GM18526 (cell line): ENCODE measurements around the gene IRF1.

Experiments used
- POLR2A ChIP-seq: IDR thresholded peaks from 3 replicates; pipeline ENCODE4 v1.6.1; 2011; ENCODE audit not compliant: insufficient read length; ENCODE audit errors: extremely low read depth

The IRF1 gene

GRCh38 chr5:132491368-132492364 lies 1.1 kb upstream of the IRF1 start:
- TF ChIP-seq POLR2A = no peak

- no peak for TF ChIP-seq POLR2A
Measured at GRCh38 chr5:132489871-132490483, 596 bp downstream of the IRF1 start.

- no peak for TF ChIP-seq POLR2A
Measured at GRCh38 chr5:132489051-132489770, 1.4 kb downstream of the IRF1 start.

GRCh38 chr5:132488590-132488989 lies 2.0 kb downstream of the IRF1 start:
- TF ChIP-seq POLR2A = no peak

GRCh38 chr5:132487841-132488555 lies 2.6 kb downstream of the IRF1 start:
- no peak for TF ChIP-seq POLR2A

- no peak for TF ChIP-seq POLR2A
Measured at GRCh38 chr5:132487095-132487428, 3.5 kb downstream of the IRF1 start.

GRCh38 chr5:132486318-132487094 lies 4.1 kb downstream of the IRF1 start:
- TF ChIP-seq POLR2A = no peak

- TF ChIP-seq POLR2A = no peak
Measured at GRCh38 chr5:132485641-132486317, 4.8 kb downstream of the IRF1 start.

GRCh38 chr5:132484391-132484725 lies 6.2 kb downstream of the IRF1 start:
- peak; percentile 8 for TF ChIP-seq POLR2A

- peak; percentile 12 for TF ChIP-seq POLR2A
Measured at GRCh38 chr5:132483661-132484390, 6.7 kb downstream of the IRF1 start.

GRCh38 chr5:132483101-132483500 lies 7.5 kb downstream of the IRF1 start:
- no peak for TF ChIP-seq POLR2A

GRCh38 chr5:132481596-132482211 lies 8.9 kb downstream of the IRF1 start:
- no peak for TF ChIP-seq POLR2A
